HS-27A (cell line): ENCODE results near the gene FAM151B.
"Not testable (repeated sequence)": the region's sequence is repeated elsewhere in the genome, so short reads cannot be mapped to it uniquely, and the experiment has no call there.

Experiments used
- DNase-seq: peaks from one replicate; pipeline ENCODE4 v3.0.0-alpha.2; 2012; ENCODE audit warnings: low read depth, missing footprints

FAM151B gene

GRCh38 chr5:80504833-80505232 is 16.9 kb downstream of the FAM151B start:
- DNase-seq, result no peak

DNA sequence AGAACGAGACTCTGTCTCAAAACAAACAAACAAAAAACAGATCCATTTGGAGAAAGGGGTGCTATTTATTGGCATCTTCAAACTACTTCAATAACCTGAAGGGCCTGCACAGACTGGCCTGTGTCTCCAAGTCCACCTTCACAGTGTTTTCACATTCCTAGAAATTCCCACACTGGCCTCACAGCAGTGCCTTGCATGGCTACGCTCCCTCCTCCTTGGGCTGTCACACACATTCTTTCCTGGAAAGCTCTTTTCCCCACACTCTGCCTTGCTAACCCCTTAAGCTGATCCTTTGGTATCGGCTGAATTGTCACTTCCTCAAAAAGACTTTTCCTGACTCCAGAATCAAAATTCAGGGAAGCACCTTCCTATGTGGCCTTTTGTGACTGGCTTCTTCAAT is 19.8 kb downstream of the FAM151B start:
- DNase-seq, result no peak

DNA sequence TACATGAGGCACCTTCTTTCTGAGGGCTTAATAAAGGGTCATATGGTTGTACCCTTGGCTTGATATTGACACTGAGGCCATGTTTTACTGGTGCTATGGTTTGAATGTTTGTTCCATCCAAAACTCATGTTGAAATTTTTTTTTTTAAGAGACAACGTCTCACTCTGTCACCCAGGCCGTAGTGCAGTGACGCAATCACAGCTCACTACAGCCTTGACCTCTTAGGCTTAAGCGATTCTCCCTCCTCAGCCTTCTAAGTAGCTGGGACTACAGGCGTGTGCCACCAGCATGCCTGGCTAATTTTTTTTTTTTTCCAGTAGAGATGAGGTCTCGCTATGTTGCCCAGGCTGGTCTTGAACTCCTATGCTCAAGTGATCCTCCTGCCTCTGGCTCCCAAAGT is 20.9 kb downstream of the FAM151B start:
- no peak for DNase-seq

DNA sequence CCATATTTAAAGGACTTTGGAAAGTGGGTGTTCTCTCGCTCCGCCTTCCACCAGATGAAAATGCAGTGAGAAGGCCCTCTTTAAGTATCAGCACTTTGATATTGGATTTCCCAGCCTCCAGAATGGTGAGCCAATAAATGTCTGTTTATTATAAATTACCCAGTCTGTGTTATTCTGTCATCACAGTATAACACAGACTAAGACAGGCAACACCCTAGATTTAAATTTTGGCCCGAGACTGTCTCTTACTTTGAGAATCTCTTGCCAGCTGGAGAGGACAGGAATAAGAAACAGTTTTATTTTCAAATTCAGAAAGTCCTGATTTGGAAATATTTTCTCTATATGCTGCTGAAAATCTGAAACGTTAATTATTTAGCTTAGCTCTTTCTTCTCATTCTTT is 21.5 kb downstream of the FAM151B start:
- no peak for DNase-seq

DNA sequence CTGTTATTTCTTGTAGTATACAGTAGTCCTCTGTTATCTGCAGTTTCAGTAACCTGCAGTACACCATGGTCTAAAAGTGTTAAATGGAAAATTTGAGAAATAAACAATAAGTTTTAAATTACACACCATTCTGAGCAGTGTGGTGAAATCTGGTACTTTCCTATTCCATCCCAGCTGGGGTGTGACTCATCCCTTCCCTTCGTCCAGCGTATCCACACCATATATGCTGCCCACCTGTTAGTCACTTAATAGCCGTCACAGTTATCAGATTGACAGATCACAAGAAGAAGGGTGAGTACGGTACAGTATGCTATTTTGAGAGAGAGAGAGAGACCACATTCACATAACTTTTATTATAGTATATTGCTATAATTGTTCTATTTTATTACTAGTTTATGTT is 28.9 kb downstream of the FAM151B start:
- DNase-seq, result peak; percentile 2

DNA sequence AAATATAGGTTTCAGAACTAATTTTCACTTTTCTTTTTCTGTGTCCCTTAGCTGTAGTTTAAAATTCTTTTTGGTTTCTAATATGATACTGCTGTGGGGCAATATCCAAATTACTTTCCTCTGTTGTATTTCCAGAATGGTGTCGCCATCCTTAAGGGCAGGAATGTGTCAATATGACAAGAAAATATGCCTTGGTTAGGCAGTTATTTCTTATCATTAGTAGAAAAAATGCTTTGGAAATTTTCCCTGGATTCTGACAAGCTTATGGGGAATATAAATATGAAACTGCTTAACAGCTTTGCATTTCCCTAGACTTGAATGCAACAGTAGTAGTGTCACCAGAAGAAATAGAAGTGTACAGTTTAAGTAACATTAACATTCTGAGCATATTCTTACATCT is 52.8 kb downstream of the FAM151B start:
- no peak for DNase-seq

DNA sequence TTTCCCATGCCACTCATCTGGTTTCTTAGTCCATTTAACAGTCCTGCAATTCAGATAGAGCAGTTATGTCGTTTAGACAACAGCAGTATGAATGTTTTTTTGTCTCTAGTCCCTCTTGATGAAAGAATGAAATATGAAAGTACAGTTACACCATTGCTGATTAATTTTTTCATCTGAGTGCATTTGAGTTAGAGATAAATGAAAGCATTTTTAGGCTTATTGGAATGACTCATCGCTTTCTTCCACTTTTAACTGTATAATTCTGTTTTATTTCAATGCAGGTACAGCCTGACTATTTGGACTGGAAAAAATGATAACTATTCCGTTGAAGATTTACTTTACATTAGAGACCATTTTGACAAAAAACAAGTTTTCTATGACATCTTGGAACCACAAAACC is 53.5 kb downstream of the FAM151B start:
- no peak for DNase-seq

GRCh38 chr5:80554646-80555045 is 66.7 kb downstream of the FAM151B start:
- DNase-seq, result no peak

DNA sequence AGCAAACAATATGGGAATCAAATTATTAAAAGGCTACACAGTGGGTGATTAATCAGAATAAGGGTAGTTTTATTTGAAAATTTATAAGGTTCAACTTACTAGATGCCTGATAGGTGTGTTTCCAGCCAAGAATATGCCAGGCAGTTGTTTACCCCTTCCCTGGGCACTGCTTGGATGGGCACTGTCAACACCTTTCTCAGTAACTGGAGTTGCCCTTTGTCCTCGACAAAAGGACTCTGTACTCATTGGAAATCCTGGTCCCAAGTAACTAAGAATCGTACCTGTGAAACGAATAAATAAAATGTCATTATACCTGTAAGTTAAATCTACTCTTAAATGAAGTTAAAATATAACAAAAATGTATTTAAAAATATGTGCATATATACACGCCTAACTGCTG is 67.2 kb downstream of the FAM151B start:
- DNase-seq, result no peak

GRCh38 chr5:80559244-80559643 is 71.3 kb downstream of the FAM151B start:
- DNase-seq, result no peak

DNA sequence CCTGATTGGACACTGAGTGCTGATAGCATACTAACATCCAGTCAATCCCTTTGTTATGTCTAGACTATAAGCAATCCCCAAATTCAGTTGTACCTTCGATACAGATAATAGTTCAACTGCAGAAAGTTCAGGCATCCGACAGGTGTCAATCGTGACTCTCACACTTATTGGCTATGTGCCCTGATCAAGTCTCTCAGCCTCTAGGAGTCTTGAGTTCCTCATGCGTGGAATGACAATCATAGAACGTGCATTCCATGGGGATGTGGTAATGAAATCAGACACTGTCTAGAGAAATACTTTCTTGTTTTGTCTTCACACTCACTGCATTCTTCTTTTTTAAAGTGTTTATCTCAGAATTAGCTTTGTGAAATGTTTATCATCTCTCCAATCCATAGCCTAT is 77.4 kb downstream of the FAM151B start:
- peak; percentile 3 for DNase-seq

GRCh38 chr5:80566711-80567259 is 78.9 kb downstream of the FAM151B start:
- no peak for DNase-seq

GRCh38 chr5:80568251-80568650 is 80.4 kb downstream of the FAM151B start:
- DNase-seq, result no peak

GRCh38 chr5:80569086-80569960 is 81.4 kb downstream of the FAM151B start:
- no peak for DNase-seq

DNA sequence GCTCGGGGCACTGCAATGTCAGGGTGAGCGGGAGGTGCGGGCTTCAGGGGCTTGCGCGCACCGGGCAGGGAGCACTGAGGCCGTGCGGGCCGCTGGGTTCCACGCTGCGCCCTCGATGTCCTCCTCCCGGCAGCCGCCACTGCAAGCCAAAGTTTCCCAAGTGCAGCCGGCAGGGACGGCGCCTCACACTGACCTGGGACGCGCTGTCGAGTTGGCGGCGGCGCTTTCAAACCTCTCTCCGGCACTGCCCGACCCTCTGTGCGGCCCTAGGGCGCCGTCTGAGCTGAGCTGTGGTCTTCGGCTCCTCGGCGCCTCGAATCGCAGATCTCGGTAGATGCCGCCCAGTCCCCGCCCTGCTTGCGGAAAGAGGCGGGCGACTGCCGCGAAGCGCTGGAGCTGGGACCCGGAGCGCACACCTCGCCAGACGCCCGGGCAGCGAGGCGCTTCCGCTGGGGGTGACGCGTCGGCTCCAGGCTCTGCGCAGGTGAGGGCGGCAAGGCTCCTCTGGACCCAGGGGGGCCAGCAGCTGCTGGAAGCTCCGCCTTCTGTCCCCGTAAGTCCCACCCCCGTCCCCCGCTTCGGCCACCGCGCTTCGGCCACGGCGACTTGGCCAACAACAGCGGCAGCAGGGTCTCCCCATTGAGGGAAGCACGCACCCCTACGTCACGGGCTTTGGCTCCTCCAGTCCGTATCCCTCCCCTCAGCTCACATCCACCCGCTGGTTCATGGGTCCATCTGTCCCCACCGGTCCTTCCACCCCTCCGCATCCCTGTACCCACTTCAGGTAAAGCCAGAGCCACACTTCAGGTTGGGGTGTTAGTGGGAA is 82.3 kb downstream of the FAM151B start, which contains the start of gene ANKRD34B:
ANKRD34B (minus strand) TSS at position 320 of the 826 bp plus-strand sequence. CDS start 10,261 bp downstream, outside the sequence.
- DNase-seq, result no peak

DNA sequence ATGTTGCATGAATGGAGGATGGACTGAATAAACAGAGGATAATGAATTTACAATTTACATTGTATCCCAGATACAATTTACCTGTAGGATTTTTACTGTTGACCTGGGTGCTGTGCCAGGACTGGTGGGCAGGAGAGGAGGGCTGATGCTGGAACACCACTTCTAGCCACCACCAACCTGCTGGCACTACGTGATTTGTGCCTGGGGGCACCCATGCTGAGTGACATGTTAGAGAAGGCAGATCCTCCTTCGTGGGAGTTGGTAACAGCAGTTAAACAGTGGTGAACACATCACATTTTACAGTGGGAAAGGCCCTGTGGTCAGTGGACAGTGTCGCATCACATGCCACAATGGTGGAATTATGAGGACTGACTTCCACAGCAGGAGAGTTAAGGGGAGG is 85.2 kb downstream of the FAM151B start:
- DNase-seq, result no peak

- DNase-seq, result no peak
Measured at GRCh38 chr5:80576383-80576782, 88.5 kb downstream of the FAM151B start.

DNA sequence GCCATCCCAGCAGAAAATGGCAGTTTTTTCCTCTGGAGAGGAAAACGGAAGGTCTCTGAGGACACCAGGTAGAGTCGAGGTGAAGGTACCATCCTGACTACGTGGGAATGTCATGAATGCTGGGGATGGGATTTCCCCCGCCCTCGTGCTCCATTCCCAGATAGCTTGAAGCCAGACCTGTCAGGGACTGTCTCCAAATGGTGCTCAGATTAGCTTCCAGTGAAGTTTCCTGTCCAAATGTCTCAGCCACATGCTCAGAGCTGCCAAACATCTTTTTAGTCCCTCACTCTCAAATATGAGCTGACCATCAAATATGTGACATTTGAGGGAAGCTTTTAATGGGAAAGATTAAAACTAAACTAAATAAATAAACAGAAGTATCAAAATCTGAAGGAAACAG is 89.8 kb downstream of the FAM151B start:
- no peak for DNase-seq

GRCh38 chr5:80579050-80579449 is 91.2 kb downstream of the FAM151B start:
- no peak for DNase-seq

GRCh38 chr5:80580291-80580690 is 92.4 kb downstream of the FAM151B start:
- not testable (repeated sequence) for DNase-seq

DNA sequence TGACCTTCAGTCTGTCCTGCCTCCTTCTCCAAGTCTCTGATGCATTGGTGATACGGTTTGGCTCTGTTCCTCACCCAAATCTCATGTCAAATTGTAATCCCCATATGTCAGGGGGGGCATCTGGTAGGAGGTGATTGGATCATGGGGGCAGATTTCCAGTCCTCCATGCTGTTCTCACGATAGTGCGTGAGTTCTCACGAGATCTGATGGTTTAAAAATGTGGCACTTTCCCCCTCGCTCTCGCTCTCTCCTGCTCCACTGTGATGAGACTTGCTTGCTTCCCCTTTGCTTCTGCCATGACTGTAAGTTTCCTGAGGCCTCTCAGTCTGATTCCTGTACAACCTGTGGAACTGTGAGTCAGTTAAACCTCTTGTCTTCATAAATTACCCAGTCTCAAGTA is 96.9 kb downstream of the FAM151B start:
- DNase-seq, result no peak

DNA sequence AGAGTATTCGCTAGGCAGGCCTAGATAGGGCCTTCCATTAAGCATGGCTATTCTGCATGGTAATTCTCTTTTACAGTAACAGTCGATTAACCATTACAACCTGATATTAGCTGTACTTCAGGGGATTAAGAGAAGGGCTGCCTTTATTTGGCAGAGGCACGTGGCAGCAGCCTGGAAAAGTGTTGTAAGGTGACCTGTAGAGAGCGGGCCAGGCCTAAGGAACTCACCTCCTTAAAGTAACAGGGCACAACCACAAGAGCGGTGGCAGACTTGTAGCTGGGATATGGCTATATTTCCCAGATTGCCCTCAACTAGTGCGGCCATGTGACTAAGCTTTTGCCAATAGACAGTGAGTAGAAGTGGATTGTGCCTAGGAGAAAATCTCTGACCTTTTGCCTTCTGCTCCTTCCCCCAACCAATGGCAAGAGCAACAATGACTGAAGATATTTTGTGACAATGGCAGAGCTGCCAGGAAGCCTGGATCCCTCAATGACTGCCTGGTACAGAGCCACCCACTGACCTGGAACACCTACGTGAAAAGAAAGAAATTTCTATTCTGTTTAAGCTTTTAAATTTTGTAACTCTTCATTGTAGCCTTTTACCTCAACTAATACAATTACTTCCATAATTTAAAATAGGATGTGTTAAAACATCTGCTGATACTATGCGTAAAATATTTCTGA is 101.1 kb downstream of the FAM151B start:
- DNase-seq, result no peak
